ENCODE results near the gene VIM.
"Not testable (repeated sequence)": the region's sequence is repeated elsewhere in the genome, so short reads cannot be mapped to it uniquely, and the experiment has no call there.

VIM gene

GRCh38 chr10:17257466-17258321 lies 29.7 kb downstream of the VIM start:
- TF ChIP-seq CTCF (IDR thresholded peaks at IDR 0.05; ENCODE audit: extremely low read depth, missing control alignments) = peak; percentile 76
- DNase-seq (ENCODE audit: low spot score) = peak; percentile 45

- no peak for DNase-seq (ENCODE audit: low spot score)
- no peak for TF ChIP-seq CTCF (IDR thresholded peaks at IDR 0.05; ENCODE audit: extremely low read depth, missing control alignments)
Observed at GRCh38 chr10:17262502-17262901, 34.5 kb downstream of the VIM start.

- DNase-seq (ENCODE audit: low spot score) = no peak
- no peak for TF ChIP-seq CTCF (IDR thresholded peaks at IDR 0.05; ENCODE audit: extremely low read depth, missing control alignments)
Observed at GRCh38 chr10:17263580-17263979, 35.5 kb downstream of the VIM start.

GRCh38 chr10:17265468-17265867 lies 37.4 kb downstream of the VIM start:
- TF ChIP-seq CTCF (IDR thresholded peaks at IDR 0.05; ENCODE audit: extremely low read depth, missing control alignments) = no peak
- DNase-seq (ENCODE audit: low spot score) = no peak

GRCh38 chr10:17266549-17266948 lies 38.5 kb downstream of the VIM start:
- DNase-seq (ENCODE audit: low spot score) = not testable (repeated sequence)

GRCh38 chr10:17272648-17273047 lies 44.6 kb downstream of the VIM start:
- DNase-seq (ENCODE audit: low spot score) = no peak
- no peak for TF ChIP-seq CTCF (IDR thresholded peaks at IDR 0.05; ENCODE audit: extremely low read depth, missing control alignments)

GRCh38 chr10:17273403-17273802 lies 45.4 kb downstream of the VIM start:
- TF ChIP-seq CTCF (IDR thresholded peaks at IDR 0.05; ENCODE audit: extremely low read depth, missing control alignments) = no peak
- DNase-seq (ENCODE audit: low spot score) = no peak
